SK-N-SH (cell line): ENCODE data around the gene ESF1. TPM values are rescaled to one million over a fixed set of nuclear protein-coding genes. Genes with fewer than 3 reads are reported as not detected.

Source experiments
- CTCF ChIA-PET: fragments of 300-600, 350-600 bp; formaldehyde crosslinking; extraction: SDS; loops from one replicate; lab custom pipeline; 2021; lab: Yijun Ruan, JAX
- POLR2A ChIA-PET: fragments of 350-600 bp; sonication (Branson Sonifier 250); formaldehyde crosslinking; extraction: SDS; loops from one replicate; lab custom pipeline; 2020; ENCODE audit warnings: antibody characterized with exemption, inconsistent platforms; lab: Yijun Ruan, JAX
- DNase-seq: peaks from one replicate; pipeline ENCODE4 v3.0.0; 2012
- H2AFZ ChIP-seq: fragments of 200-600 bp; sonication (generic); 2 replicates; pipeline ENCODE4 v1.8.1; 2016; ENCODE audit warnings: antibody characterized with exemption, mild to moderate bottlenecking, low read depth
- H3F3A ChIP-seq: fragments of 200-600 bp; sonication (generic); replicated peaks from 2 replicates; pipeline ENCODE3; 2016; ENCODE audit warnings: antibody characterized with exemption, mild to moderate bottlenecking; ENCODE audit not compliant: insufficient read depth
- H3K27ac ChIP-seq, 2 experiments: fragments of 200-500 bp in 1 of 2; fragments of 200-600 bp in 1 of 2; sonication (Bioruptor generic) in 1 of 2; sonication (generic), shearing (Covaris generic) in 1 of 2; 2 replicates each; pipeline versions ENCODE4 v1.5.1 to v1.6.1; 2014 to 2016; ENCODE audit warnings: low read depth in 2 of 2, inconsistent platforms in 1 of 2, low read length in 1 of 2, mild to moderate bottlenecking in 1 of 2, mixed read lengths in 1 of 2
- H3K27me3 ChIP-seq: fragments of 200-600 bp; sonication (generic), shearing (Covaris generic); 2 replicates; pipeline ENCODE4 v1.6.1; 2016; ENCODE audit warnings: mixed run types; ENCODE audit not compliant: insufficient read depth
- H3K36me3 ChIP-seq, 2 experiments: fragments of 200-500 bp in 1 of 2; fragments of 200-600 bp in 1 of 2; sonication (Bioruptor generic) in 1 of 2; sonication (generic) in 1 of 2; replicated peaks in 1 of 2; 2 replicates each; pipeline versions ENCODE3 to v1.5.1; 2014 to 2016; ENCODE audit warnings: low read length in 1 of 2, mild to moderate bottlenecking in 1 of 2; ENCODE audit not compliant: insufficient read depth in 2 of 2, control insufficient read depth in 1 of 2
- H3K4me1 ChIP-seq, 2 experiments: fragments of 200-500 bp in 1 of 2; fragments of 200-600 bp in 1 of 2; sonication (Bioruptor generic) in 1 of 2; sonication (generic), shearing (Covaris generic) in 1 of 2; 2 replicates each; pipeline versions ENCODE4 v1.5.1 to v1.6.1; 2014 to 2016; ENCODE audit warnings: low read depth in 1 of 2, low read length in 1 of 2, mixed run types in 1 of 2; ENCODE audit not compliant: insufficient read depth in 2 of 2, control insufficient read depth in 1 of 2
- H3K4me2 ChIP-seq: fragments of 200-600 bp; sonication (generic), shearing (Covaris generic); 2 replicates; pipeline ENCODE4 v1.6.1; 2017; ENCODE audit warnings: mixed run types
- H3K4me3 ChIP-seq, 2 experiments: fragments of 200-500 bp in 1 of 2; fragments of 200-600 bp in 1 of 2; sonication (Bioruptor generic) in 1 of 2; sonication (generic), shearing (Covaris generic) in 1 of 2; 2 replicates each; pipeline versions ENCODE4 v1.5.1 to v1.8.1; 2014 to 2016; ENCODE audit warnings: low read depth in 2 of 2, inconsistent platforms in 1 of 2, low read length in 1 of 2, mild to moderate bottlenecking in 1 of 2, mixed read lengths in 1 of 2, moderate library complexity in 1 of 2
- H3K79me2 ChIP-seq: fragments of 200-600 bp; sonication (generic); 2 replicates; pipeline ENCODE4 v1.8.1; 2017; ENCODE audit warnings: mild to moderate bottlenecking; ENCODE audit not compliant: insufficient read depth
- H3K9ac ChIP-seq: fragments of 200-600 bp; sonication (generic); 2 replicates; pipeline ENCODE4 v1.6.1; 2017; ENCODE audit warnings: mixed run types
- H3K9me2 ChIP-seq: fragments of 200-600 bp; sonication (generic); 2 replicates; pipeline ENCODE4 v1.6.1; 2017; ENCODE audit warnings: mixed run types
- H3K9me3 ChIP-seq: fragments of 200-600 bp; sonication (generic); 2 replicates; pipeline ENCODE4 v1.6.1; 2017; ENCODE audit warnings: mixed run types, mild to moderate bottlenecking, moderate library complexity
- H4K20me1 ChIP-seq: fragments of 200-600 bp; sonication (generic); 2 replicates; pipeline ENCODE4 v1.6.1; 2017; ENCODE audit warnings: mild to moderate bottlenecking, mixed run types; ENCODE audit not compliant: insufficient read depth
- EP300 ChIP-seq, 2 experiments: IDR thresholded peaks; 2 replicates each; pipeline versions ENCODE4 v1.4.0 to v1.6.1; 2012; ENCODE audit warnings: borderline replicate concordance in 1 of 2, low read depth in 1 of 2, low read length in 1 of 2
- FOSL2 ChIP-seq: IDR thresholded peaks from 2 replicates; pipeline ENCODE4 v1.4.0; 2012; ENCODE audit warnings: low read depth, mild to moderate bottlenecking, moderate library complexity, borderline replicate concordance
- FOXM1 ChIP-seq: IDR thresholded peaks from 2 replicates; pipeline ENCODE4 v1.4.0; 2012; ENCODE audit warnings: low read depth, mild to moderate bottlenecking
- MXI1 ChIP-seq: IDR thresholded peaks from 2 replicates; pipeline ENCODE4 v1.6.1; 2012; ENCODE audit warnings: mild to moderate bottlenecking, low read depth, low read length, improper control_type of control experiment
- NFIC ChIP-seq: IDR thresholded peaks from 2 replicates; pipeline ENCODE4 v1.4.0; 2012; ENCODE audit warnings: borderline replicate concordance
- RCOR1 ChIP-seq: fragments of 150-350 bp; IDR thresholded peaks from 2 replicates; pipeline ENCODE4 v1.6.1; 2017; ENCODE audit warnings: antibody characterized with exemption, low read length
- REST ChIP-seq: IDR thresholded peaks from 2 replicates; pipeline ENCODE4 v1.6.1; 2012; ENCODE audit warnings: mild to moderate bottlenecking, low read depth, low read length, moderate library complexity
- RFX5 ChIP-seq: IDR thresholded peaks from 2 replicates; pipeline ENCODE4 v1.6.1; 2012; ENCODE audit warnings: mild to moderate bottlenecking, improper control_type of control experiment, low read length
- USF1 ChIP-seq: IDR thresholded peaks from 2 replicates; pipeline ENCODE4 v1.4.0; 2012; ENCODE audit warnings: low read depth, borderline replicate concordance
- WGBS: methylation state at CpG from one replicate; pipeline ENCODE4 v1.1.6; 2017; ENCODE audit warnings: low lambda C conversion rate; 5-methylcytosine and 5-hydroxymethylcytosine counted together
- polyA plus RNA-seq, 3 experiments: library from polyadenylated mRNA; depleted of rRNA; stranded (reverse); fragments of >200 nt; gene quantifications; 2 replicates each; pipeline ENCODE4 v1.2.3, GENCODE V29; 2012
- TF ChIP-seq, protein P1 (sequence below): IDR thresholded peaks from 2 replicates; pipeline ENCODE4 v1.4.0; 2012; ENCODE audit warnings: low read depth, borderline replicate concordance

Gene ESF1
- polyA plus RNA-seq, 1 of the 3 experiments (the other 2 are of a cell fraction), result 1.4 TPM

GRCh38 chr20:13672690-13673089 is 112.0 kb downstream of the ESF1 start:
- WGBS, result 33% methylated on average over 3 of the region's 3 CpGs

More at GRCh38 chr20:13672690-13673089, 112.0 kb downstream of the ESF1 start:
- no peak for TF ChIP-seq MXI1
- TF ChIP-seq USF1, result no peak
- no peak for TF ChIP-seq RFX5
- no peak for TF ChIP-seq RCOR1
- no peak for TF ChIP-seq FOSL2
- no peak for TF ChIP-seq EP300 (IDR thresholded peaks at IDR 0.05; ENCODE audit: borderline replicate concordance in 1 of 2, low read depth in 1 of 2, low read length in 1 of 2)
- TF ChIP-seq, protein P1, sequence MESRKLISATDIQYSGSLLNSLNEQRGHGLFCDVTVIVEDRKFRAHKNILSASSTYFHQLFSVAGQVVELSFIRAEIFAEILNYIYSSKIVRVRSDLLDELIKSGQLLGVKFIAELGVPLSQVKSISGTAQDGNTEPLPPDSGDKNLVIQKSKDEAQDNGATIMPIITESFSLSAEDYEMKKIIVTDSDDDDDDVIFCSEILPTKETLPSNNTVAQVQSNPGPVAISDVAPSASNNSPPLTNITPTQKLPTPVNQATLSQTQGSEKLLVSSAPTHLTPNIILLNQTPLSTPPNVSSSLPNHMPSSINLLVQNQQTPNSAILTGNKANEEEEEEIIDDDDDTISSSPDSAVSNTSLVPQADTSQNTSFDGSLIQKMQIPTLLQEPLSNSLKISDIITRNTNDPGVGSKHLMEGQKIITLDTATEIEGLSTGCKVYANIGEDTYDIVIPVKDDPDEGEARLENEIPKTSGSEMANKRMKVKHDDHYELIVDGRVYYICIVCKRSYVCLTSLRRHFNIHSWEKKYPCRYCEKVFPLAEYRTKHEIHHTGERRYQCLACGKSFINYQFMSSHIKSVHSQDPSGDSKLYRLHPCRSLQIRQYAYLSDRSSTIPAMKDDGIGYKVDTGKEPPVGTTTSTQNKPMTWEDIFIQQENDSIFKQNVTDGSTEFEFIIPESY, result no peak
- TF ChIP-seq FOXM1, result no peak
- TF ChIP-seq REST, result no peak
- no peak for TF ChIP-seq NFIC
- H3K36me3 ChIP-seq, result no peaks in the 10 kb centered on the region
- POLR2A ChIA-PET, result no interaction called here
- no peak overlapping the region for H3K4me3 ChIP-seq
- no peaks in the 10 kb centered on the region for H3K9me3 ChIP-seq
- H3K9me2 ChIP-seq, result no peaks in the 10 kb centered on the region
- no peaks in the 10 kb centered on the region for H3K4me1 ChIP-seq
- H2AFZ ChIP-seq, result no peak overlapping the region
- DNase-seq, result no peak
- H3F3A ChIP-seq, result no peaks in the 10 kb centered on the region
- no peak overlapping the region for H3K9ac ChIP-seq
- no peak overlapping the region for H3K27ac ChIP-seq
- CTCF ChIA-PET, result no interaction called here
- H3K79me2 ChIP-seq, result no peaks in the 10 kb centered on the region
- H3K27me3 ChIP-seq, result no peaks in the 10 kb centered on the region
- H4K20me1 ChIP-seq, result no peaks in the 10 kb centered on the region
- H3K4me2 ChIP-seq, result no peak overlapping the region
